K562 (cell line): ENCODE data around the gene CSTB. TPM values are rescaled to one million over a fixed set of nuclear protein-coding genes. Genes with fewer than 3 reads are reported as not detected.

ENCODE experiments used
- BDP1 ChIP-seq: IDR thresholded peaks from 3 replicates; pipeline ENCODE4 v1.6.1; 2011; ENCODE audit not compliant: insufficient read length, insufficient read depth
- CBFA2T2 ChIP-seq: fragments of 450-650 bp; conservative IDR thresholded peaks from 2 replicates; pipeline ENCODE4 v1.6.1; 2017; ENCODE audit warnings: mild to moderate bottlenecking
- CC2D1A ChIP-seq: fragments of 450-650 bp; IDR thresholded peaks from 2 replicates; pipeline ENCODE4 v1.6.1; 2017; ENCODE audit warnings: mild to moderate bottlenecking
- DNMT1 ChIP-seq: fragments of 450-650 bp; IDR thresholded peaks from 2 replicates; pipeline ENCODE4 v1.6.1; 2016; ENCODE audit warnings: antibody characterized with exemption, mild to moderate bottlenecking
- E2F8 ChIP-seq: fragments of 450-650 bp; IDR thresholded peaks from 2 replicates; pipeline ENCODE4 v1.7.1; 2018; ENCODE audit warnings: mild to moderate bottlenecking, low read depth; ENCODE audit not compliant: partially characterized antibody
- HMGXB4 ChIP-seq: sonication (generic); formaldehyde crosslinking; IDR thresholded peaks from 2 replicates; pipeline ENCODE4 v1.8.1; 2023; ENCODE audit warnings: mild to moderate bottlenecking, missing genetic modification reagents
- KDM1A ChIP-seq, 2 experiments: fragments of 450-650 bp; IDR thresholded peaks; 2 replicates each; pipeline ENCODE4 v1.6.1; 2016; ENCODE audit warnings: mild to moderate bottlenecking in 2 of 2
- MNT ChIP-seq, 2 experiments: fragments of 450-650 bp; conservative IDR thresholded peaks; 2 replicates each; pipeline ENCODE4 v1.6.1; 2017; ENCODE audit warnings: mild to moderate bottlenecking in 2 of 2, moderate library complexity in 2 of 2
- NRF1 ChIP-seq, 2 experiments: fragments of 450-650 bp; IDR thresholded peaks in 1 of 2; conservative IDR thresholded peaks in 1 of 2; 2 replicates each; pipeline ENCODE4 v1.6.1; 2014; ENCODE audit warnings: mild to moderate bottlenecking in 2 of 2
- OTX1 ChIP-seq: fragments of 450-650 bp; formaldehyde crosslinking; IDR thresholded peaks from 2 replicates; pipeline ENCODE4 v1.4.0; 2022; ENCODE audit warnings: mild to moderate bottlenecking
- PHF21A ChIP-seq: fragments of 450-650 bp; IDR thresholded peaks from 2 replicates; pipeline ENCODE4 v1.6.1; 2017; ENCODE audit warnings: low read depth, borderline replicate concordance
- PML ChIP-seq: IDR thresholded peaks from 2 replicates; pipeline ENCODE4 v1.6.1; 2012; ENCODE audit warnings: low read length, inconsistent platforms
- PTBP1 ChIP-seq: fragments of 200-400 bp; formaldehyde crosslinking; IDR thresholded peaks from 2 replicates; pipeline ENCODE4 v1.6.1; 2017; ENCODE audit warnings: low read depth, low read length
- TFAP4 ChIP-seq: sonication (generic); formaldehyde crosslinking; IDR thresholded peaks from 2 replicates; pipeline ENCODE4 v1.8.0; 2022; ENCODE audit warnings: missing genetic modification reagents, mild to moderate bottlenecking, moderate library complexity, borderline replicate concordance
- TRIM24 ChIP-seq, 2 experiments: fragments of 450-650 bp; IDR thresholded peaks; 2 replicates each; pipeline ENCODE4 v1.6.1; 2016
- ZNF133 ChIP-seq: fragments of 250-450 bp; sonication (Bioruptor Pico); IDR thresholded peaks from 2 replicates; pipeline ENCODE4 v1.4.0; 2020; ENCODE audit warnings: mild to moderate bottlenecking
- ZNF143 ChIP-seq: sonication (generic); formaldehyde crosslinking; IDR thresholded peaks from 2 replicates; pipeline ENCODE4 v1.9.0; 2022; ENCODE audit warnings: mild to moderate bottlenecking, missing genetic modification reagents
- ZNF280B ChIP-seq: fragments of 250-450 bp; sonication (Bioruptor Pico); IDR thresholded peaks from 2 replicates; pipeline ENCODE4 v1.5.1; 2021; ENCODE audit warnings: mild to moderate bottlenecking
- ZNF584 ChIP-seq: fragments of 200-800 bp; sonication (Bioruptor generic); IDR thresholded peaks from 2 replicates; pipeline ENCODE4 v1.6.1; 2016; ENCODE audit warnings: low read depth, mild to moderate bottlenecking, missing genetic modification characterization, missing compliant biosample characterization
- polyA plus RNA-seq, 8 experiments: library from polyadenylated mRNA; depleted of rRNA in 4 of 8; stranded (reverse) in 5 of 8; unstranded in 3 of 8; fragments of >200 nt; fragmentation: Nextera tagmentation in 2 of 8; fragmentation: Illumina TruSeq in 1 of 8; extraction: Ambion mirVana in 2 of 8; extraction: Trizol in 1 of 8; gene quantifications; 2 replicates each; pipeline versions ENCODE4 v1.2.1 to v1.2.3, GENCODE V29; 2011 to 2014; ENCODE audit warnings: inconsistent platforms in 1 of 8, missing spikeins in 1 of 8
- total RNA-seq, 7 experiments: library from RNA; depleted of rRNA in 6 of 7; stranded (reverse); fragments of >200 nt in 6 of 7; fragmentation: Illumina TruSeq in 2 of 7; extraction: Trizol in 2 of 7; gene quantifications; 2 replicates each; pipeline versions ENCODE4 v1.2.1 to v1.2.3, GENCODE V29; 2011 to 2021; ENCODE audit warnings: low replicate concordance in 1 of 7

Gene CSTB
- total and polyA plus RNA-seq, 9 of the 15 experiments (the other 6 are each of a cell fraction or from before 2014, with no cell fraction given): 12.4 to 65.0 (median 31.7) TPM

- TF ChIP-seq MNT (conservative IDR thresholded peaks at IDR 0.05) (peak; percentile 86 to 89), BDP1 (no peak), PTBP1 (no peak), HMGXB4 (CRISPR knock-in tag) (no peak), OTX1 (CRISPR knock-in tag) (no peak), E2F8 (peak; percentile 41), NRF1 (conservative IDR thresholded peaks at IDR 0.05 in 1 of 2, IDR thresholded peaks at IDR 0.05 in 1 of 2) (peak; percentile 48 to 51; a peak in 3 of 4 replicates), ZNF280B (CRISPR knock-in tag) (peak; percentile 29; the same call in 1 of the 2 replicates), ZNF143 (CRISPR knock-in tag) (peak; percentile 63), DNMT1 (no peak), TFAP4 (CRISPR knock-in tag) (peak; percentile 55; the same call in 1 of the 2 replicates), PHF21A (peak; percentile 91; the same call in 1 of the 2 replicates), KDM1A (IDR thresholded peaks at IDR 0.05) (peak; percentile 86 to 87), PML (peak; percentile 43; the same call in 1 of the 2 replicates), ZNF133 (CRISPR knock-in tag) (no peak), TRIM24 (IDR thresholded peaks at IDR 0.05) (peak in 1 of 2 experiments; percentile 67; a peak in 2 of 4 replicates), CBFA2T2 (0 out of 2 replicates have a peak, but pooled peaks have one; percentile 29), CC2D1A (no peak), ZNF584 (CRISPR knock-in tag) (peak; percentile 86)
Measured at GRCh38 chr21:43767984-43768867, 7.9 kb downstream of the CSTB start (continued).
